ENCODE data around the gene ZNF431.
"Not testable (repeated sequence)": the region's sequence is repeated elsewhere in the genome, so short reads cannot be mapped to it uniquely, and the experiment has no call there.

Gene ZNF431

GRCh38 chr19:21233691-21234090 is 91.9 kb downstream of the ZNF431 start:
- DNase-seq (ENCODE audit: low read depth), result no peak
- TF ChIP-seq CTCF (IDR thresholded peaks at IDR 0.05; ENCODE audit: control insufficient read depth, insufficient read depth, low read depth, low read length, missing control alignments), result no peak
- H3K4me3 ChIP-seq (ENCODE audit: control insufficient read depth, low read depth, low read length), result no peak overlapping the region

GRCh38 chr19:21236751-21237150 is 94.9 kb downstream of the ZNF431 start:
- not testable (repeated sequence) for H3K4me3 ChIP-seq (ENCODE audit: control insufficient read depth, low read depth, low read length); DNase-seq (ENCODE audit: low read depth)

- H3K4me3 ChIP-seq (ENCODE audit: control insufficient read depth, low read depth, low read length), result no peak overlapping the region
- no peak for DNase-seq (ENCODE audit: low read depth)
- no peak for TF ChIP-seq CTCF (IDR thresholded peaks at IDR 0.05; ENCODE audit: control insufficient read depth, insufficient read depth, low read depth, low read length, missing control alignments)
These were observed 96.8 kb downstream of the ZNF431 start for GRCh38 chr19:21238670-21239069.

All from AG09309 (cell line).